GM21423 (cell line): ENCODE data around the gene RHOF.
"Not testable (repeated sequence)": the region's sequence is repeated elsewhere in the genome, so short reads cannot be mapped to it uniquely, and the experiment has no call there.

ENCODE experiments used
- ATAC-seq: cut with Tn5 transposase; IDR thresholded peaks from one replicate; pipeline ENCODE4 v1.9.1; 2021; ENCODE audit warnings: mild to moderate bottlenecking, moderate library complexity; ENCODE audit not compliant: unreplicated experiment

Gene RHOF

DNA sequence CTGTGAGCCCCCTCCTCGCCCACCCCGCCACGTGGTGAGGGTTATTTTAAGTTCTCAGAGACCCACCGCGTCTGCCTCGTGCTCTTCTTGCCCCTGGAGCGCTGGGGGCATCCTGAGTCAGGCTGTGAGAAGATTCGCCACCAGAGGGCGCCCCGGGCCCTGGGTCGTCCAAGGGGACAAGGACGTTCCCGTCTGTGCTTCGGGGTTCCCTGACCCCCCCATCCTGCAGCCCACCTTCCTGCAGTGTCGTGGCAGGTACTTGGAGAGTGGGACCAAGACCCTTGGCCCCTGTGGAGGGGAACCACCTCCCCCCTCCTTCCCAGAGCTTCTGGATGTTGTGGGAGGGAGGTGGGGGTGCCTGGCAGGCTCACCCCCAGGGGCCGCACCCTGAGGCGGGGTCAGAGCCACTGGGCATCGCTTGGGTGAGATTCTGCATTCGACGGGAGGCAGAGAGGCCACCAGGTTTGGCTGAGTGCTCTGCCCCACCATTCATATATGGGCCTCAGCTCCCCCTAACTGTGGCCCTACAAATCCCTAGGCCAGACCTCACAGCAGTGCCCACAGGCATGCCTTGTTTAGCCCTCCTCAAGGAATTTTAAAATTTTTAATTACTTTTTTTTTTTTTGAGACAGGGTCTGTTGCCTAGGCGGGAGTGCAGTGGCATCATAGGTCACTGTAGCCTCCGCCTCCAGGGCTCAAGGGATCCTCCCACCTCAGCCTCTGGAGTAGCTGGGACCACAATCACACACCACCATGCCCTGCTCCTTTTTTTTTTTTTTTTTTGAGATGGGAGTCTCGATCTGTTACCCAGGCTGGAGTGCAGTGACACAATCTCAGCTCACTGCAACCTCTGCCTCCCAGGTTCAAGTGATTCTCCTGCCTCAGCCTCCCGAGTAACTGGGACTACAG, 17.0 kb downstream of the RHOF start:
- ATAC-seq = no peak

GRCh38 chr12:121775501-121775900, 18.0 kb downstream of the RHOF start:
- no peak for ATAC-seq

GRCh38 chr12:121774968-121775474, 18.5 kb downstream of the RHOF start:
- ATAC-seq = no peak

GRCh38 chr12:121773011-121773777, 20.3 kb downstream of the RHOF start:
- peak; percentile 82 for ATAC-seq

DNA sequence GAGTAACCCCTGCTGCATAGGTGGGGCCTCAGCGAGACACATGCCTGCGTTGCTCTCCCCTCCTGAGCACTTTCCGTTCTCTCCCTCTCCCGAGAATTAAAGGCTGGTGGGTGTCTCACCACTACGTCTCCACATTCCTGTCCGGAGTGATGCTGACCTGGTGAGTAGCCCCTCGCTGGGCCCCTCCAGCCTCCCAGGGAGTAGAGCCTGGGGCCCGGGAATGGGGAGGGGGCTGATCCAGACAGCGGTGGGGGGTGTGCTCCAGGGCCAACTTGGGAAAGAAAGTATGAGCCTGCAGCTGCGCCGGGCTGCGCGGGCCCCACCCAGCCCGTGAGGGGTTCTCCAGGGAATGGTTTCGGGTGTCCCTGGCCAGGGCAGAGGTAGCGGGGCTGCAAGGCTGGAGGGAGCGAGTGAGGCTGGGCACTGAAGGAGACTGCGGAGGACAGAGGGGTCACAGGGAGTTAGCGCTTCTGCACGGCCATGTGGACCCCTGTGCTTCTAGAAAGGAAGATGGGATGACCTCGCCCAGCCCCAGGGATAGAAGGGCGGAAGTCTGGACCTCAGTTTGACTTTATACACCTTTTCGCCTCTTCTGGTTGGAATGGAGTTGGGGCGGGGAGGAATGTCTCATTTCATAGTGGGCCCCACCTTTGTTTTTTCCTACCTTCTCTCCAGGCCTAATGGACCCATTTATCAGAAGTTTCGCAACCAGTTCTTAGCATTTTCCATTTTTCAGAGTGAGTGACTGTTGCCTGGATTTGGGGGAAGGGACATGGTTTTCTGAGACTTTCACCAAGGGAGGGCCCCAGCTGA, 22.5 kb downstream of the RHOF start:
- no peak for ATAC-seq

- no peak for ATAC-seq
Observed at GRCh38 chr12:121770388-121770787, 23.1 kb downstream of the RHOF start.

DNA sequence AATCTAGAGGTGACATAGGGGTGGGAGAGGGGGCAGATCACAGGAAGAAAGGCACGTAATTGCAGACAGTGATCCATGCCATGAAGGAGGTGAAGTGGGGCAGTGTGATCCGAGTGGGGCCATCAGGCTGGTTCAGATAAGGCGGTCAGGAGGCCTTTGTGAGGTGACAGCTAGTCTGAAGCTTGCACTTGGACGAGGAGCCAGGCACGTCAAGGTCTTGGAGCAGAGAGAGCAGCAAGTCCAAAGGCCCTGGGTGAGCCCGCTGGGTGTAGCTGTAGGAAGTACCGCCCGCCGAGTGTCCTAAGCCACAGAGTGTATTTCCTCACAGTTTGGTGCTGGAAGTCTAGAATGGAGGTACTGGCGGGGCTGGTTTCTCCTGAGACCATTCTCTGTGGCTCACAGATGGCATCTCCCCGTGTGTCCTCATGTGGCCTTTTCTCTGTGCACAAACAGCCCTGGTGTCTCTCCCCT, 23.6 kb downstream of the RHOF start:
- ATAC-seq = no peak

DNA sequence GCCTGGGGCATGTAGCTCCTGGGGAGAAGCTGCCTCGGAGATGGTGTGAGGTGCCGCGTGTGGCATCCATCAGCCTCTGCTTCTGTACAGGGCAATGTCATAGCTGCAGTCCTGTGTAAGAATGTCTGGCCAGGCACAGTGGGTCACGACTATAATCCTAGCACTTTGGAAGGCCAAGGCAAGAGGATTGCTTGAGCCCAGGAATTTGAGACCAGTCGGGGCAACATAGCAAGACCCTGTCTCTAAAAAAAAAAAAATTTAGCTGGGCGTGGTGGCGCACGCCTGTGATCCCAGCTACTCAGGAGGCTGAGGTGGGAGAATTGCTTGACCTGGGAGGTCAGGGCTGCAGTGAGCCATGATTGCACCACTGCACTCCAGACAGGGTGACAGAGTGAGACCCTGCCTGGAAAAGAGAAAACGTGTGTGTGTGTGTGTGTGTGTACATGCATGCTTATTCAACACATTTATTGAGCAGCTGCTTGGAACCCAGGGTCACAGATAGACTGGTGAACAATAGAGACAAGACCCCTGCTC, 24.1 kb downstream of the RHOF start:
- ATAC-seq = no peak

DNA sequence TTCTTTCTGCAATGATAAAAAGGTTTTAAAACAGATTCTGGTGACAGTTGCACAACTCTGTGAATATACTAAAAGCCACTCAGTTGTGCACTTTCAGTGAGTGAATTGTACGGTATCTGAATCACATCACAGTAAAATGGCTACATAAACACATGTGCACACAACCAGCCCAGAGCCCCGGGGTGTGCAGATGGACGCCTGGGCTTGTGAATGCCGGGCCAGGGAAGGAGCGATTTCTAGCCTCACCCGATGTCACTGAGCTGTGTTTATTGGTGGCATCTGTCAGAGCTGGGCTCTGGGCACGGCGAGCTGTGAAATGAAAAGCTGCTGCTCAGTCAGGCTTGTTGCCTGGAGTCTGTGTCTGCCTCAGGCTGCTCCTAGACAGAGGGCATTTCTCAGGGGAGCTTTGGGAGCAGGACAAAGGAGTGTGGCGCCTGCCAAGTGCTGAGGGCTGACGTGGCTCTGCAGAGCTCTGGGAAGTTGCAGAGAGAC, 25.9 kb downstream of the RHOF start:
- ATAC-seq = no peak

DNA sequence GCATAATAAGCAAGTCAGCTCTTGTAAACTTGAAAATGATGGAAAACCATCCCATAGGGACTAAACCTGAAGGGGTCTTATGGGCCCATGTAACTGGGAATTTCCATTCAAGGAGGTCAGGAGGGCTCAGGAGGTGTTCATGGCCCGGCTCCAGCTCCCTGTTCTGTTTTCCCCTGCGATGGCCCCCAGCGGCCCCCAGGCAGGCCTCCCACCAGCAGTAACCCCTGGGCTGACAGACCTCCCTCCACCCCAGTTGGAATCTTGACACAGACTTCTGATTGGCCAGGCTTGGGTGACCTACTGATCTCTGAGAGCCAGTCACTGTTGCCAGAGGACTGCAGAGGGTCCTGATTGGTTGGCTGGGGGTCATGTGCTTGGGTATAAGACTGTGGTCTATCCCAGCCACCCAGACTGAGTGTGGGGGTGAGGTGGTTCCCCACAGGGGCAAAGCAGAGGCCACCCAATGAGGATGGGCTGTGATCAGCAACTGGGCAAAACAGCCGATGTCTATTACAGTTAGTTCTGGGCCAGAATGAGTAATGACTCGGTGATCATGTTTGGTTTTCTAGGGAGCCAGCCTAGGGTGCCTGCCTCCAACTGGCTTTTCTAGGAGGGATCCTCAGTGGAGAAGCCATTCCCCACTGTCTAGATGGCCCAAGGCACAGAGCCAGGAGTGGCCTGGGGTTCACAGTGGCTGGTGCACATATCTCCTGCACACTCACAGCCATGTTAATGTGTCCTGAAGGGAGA, 27.0 kb downstream of the RHOF start:
- no peak for ATAC-seq

DNA sequence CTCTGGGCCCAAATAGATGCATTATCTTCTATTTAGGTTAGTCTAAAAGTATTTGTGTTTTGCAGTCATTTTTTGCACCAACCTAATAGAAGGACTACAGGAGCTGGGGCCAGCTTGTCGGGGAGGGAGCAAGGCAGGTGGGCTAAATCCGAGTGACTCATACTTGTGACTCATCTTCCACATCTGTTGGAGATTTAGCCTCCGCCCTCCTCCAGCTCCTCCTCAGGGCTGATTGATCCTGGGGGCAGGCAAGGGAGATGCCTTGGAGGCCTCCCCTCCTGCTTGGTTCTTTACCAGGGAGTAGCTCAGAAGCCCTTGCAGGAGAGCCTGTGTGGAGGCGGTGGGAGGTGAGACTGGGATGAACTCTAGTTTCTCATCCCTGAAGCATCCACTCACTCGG, 27.9 kb downstream of the RHOF start:
- ATAC-seq = no peak

GRCh38 chr12:121764808-121765207, 28.7 kb downstream of the RHOF start:
- no peak for ATAC-seq

- ATAC-seq = no peak
Observed at GRCh38 chr12:121762269-121762668, 31.2 kb downstream of the RHOF start.

DNA sequence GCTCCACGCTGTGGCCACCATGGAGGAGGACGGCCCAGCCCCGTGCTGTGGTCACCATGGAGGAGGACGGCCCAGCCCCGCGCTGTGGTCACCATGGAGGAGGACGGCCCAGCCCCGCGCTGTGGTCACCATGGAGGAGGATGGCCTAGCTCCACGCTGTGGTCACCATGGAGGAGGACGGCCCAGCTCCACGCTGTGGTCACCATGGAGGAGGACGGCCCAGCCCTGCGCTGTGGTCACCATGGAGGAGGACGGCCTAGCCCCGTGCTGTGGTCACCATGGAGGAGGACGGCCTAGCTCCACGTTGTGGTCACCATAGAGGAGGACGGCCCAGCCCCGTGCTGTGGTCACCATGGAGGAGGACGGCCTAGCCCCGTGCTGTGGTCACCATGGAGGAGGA, 35.0 kb downstream of the RHOF start:
- not testable (repeated sequence) for ATAC-seq

DNA sequence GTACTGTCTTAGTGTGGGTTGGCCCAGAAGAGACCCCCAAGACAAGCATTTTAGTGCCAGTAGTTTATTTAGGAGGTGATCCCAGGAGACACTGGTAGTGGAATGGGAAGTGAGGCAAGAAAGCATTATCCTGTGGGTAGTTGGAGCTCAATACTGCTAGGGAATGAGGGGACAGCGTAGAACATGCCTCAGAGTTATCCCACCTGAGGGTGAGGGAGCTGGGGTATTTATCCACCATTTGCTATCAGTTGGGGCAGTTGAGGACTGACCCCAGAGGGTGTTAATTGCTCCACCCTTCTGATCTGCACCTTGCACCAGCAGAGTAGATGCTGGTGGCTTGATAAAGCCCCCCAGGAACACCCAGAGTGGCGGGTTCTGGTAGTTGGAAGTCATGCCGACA, 37.9 kb downstream of the RHOF start:
- ATAC-seq = no peak

- no peak for ATAC-seq
Observed at GRCh38 chr12:121754836-121755235, 38.7 kb downstream of the RHOF start.

DNA sequence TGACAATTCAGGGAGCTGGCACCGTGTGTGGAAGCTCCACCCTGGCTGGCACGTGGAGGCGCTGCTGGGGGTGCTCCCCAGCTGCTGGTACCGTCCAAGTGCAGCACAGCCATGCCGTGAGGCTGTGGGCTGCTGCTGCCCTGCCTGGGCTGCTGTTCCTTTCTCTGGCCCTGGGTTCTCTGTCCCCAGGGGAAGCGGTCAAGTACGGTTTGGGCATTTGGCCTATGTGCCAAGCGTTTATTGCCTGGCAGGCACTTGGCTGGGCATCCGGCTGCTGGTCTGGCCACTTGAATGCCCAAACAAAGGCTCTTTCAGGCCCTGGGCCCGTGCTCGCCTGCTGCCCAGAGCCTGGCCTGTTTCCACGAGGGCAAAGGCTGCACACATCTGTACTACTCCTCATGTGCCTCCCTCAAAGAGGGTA, 39.6 kb downstream of the RHOF start:
- no peak for ATAC-seq

DNA sequence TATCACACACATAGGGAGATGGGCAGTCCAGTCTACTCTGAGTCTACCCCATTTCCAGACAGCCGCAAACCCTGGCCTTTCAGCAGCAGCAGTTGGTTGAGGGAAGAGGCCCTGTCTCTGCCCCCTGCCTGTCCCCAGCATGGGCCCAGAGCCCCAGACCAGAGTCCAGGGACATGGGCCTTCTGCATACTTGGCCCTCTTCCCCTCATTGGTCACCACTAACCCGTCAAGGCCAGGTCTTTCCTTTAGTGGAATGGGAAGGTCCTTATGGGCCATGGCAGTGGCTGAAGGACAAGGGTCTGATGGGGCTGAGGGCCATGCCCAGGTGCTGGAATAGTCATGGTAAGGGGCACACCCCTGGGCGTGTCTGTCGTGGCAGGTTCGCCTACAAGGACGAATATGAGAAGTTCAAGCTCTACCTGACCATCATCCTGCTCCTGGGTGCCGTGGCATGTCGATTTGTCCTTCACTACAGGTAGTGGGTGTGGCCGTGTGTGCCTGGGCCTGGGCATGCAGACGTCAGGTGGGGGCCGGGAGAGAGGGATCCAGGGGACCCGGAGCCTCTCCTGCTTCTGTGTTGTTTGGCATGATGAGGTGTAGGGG, 41.6 kb downstream of the RHOF start:
- ATAC-seq = no peak

DNA sequence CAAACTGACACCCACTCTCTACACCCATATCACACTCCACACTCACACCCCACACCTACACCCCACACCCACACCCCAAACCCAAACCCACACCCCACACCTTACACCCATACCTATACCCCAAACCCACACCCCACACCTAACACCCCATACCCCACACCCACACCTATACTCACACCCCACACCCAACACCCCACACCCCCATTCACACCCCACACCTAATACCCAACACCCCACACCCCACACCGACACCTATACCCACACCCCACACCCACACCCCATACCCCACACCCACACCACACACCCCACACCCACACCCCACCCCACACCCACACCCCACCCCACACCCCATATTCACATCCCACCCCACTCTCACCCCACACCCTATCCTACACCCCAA, 42.5 kb downstream of the RHOF start:
- ATAC-seq = no peak
